WTC11 (cell line): ENCODE data around the gene SENP3. TPM values are rescaled to one million over a fixed set of nuclear protein-coding genes. Genes with fewer than 3 reads are reported as not detected.

Source experiments
- ATAC-seq: fragments of 200-7000 bp; cut with Tn5 transposase; 2 replicates; pipeline ENCODE4 v1.10.0; 2021; ENCODE audit warnings: mild to moderate bottlenecking, moderate library complexity
- CTCF ChIA-PET: fragments of 300-600 bp; sonication (Branson Sonifier 250); formaldehyde crosslinking; loops from one replicate; lab custom pipeline; 2021; ENCODE audit warnings: antibody characterized with exemption; lab: Charles Lee
- POLR2A ChIA-PET: fragments of 350-600 bp; sonication (Branson Sonifier 250); formaldehyde crosslinking; loops from one replicate; lab custom pipeline; 2021; ENCODE audit warnings: antibody characterized with exemption; lab: Charles Lee
- DNase-seq: peaks from one replicate; pipeline ENCODE4 v3.0.0; 2021; ENCODE audit warnings: low spot score
- H3K27ac Mint-ChIP-seq: 2 replicates; pipeline ENCODE4 v1.8.0; 2021; ENCODE audit warnings: mixed read lengths
- H3K27me3 Mint-ChIP-seq: 2 replicates; pipeline ENCODE4 v1.8.0; 2021; ENCODE audit warnings: low read depth, mild to moderate bottlenecking, moderate library complexity, mixed read lengths
- H3K36me3 Mint-ChIP-seq: 2 replicates; pipeline ENCODE4 v1.8.0; 2021; ENCODE audit warnings: mixed read lengths
- H3K4me1 Mint-ChIP-seq: 2 replicates; pipeline ENCODE4 v1.8.0; 2022; ENCODE audit warnings: mixed read lengths
- H3K4me3 Mint-ChIP-seq: 2 replicates; pipeline ENCODE4 v1.8.0; 2021; ENCODE audit warnings: mild to moderate bottlenecking, moderate library complexity, mixed read lengths
- H3K9me3 Mint-ChIP-seq: 2 replicates; pipeline ENCODE4 v1.8.0; 2021; ENCODE audit warnings: mixed read lengths
- AFF4 ChIP-seq: sonication (generic); formaldehyde crosslinking; IDR thresholded peaks from 2 replicates; pipeline ENCODE4 v1.8.1; 2023; ENCODE audit warnings: mild to moderate bottlenecking, missing genetic modification reagents, borderline replicate concordance
- CDX4 ChIP-seq: fragments of 250-450 bp; sonication (Bioruptor Pico); IDR thresholded peaks from 2 replicates; pipeline ENCODE4 v1.9.0; 2021; ENCODE audit warnings: moderate library complexity, mild to moderate bottlenecking, inconsistent platforms, borderline replicate concordance
- CREB1 ChIP-seq: sonication (generic); formaldehyde crosslinking; IDR thresholded peaks from 2 replicates; pipeline ENCODE4 v1.8.0; 2023; ENCODE audit warnings: mild to moderate bottlenecking, missing genetic modification reagents
- E2F4 ChIP-seq: sonication (generic); formaldehyde crosslinking; IDR thresholded peaks from 2 replicates; pipeline ENCODE4 v1.8.1; 2022; ENCODE audit warnings: low read depth, mild to moderate bottlenecking, moderate library complexity, missing genetic modification reagents, borderline replicate concordance
- E2F5 ChIP-seq: sonication (generic); formaldehyde crosslinking; IDR thresholded peaks from 2 replicates; pipeline ENCODE4 v1.8.1; 2022; ENCODE audit warnings: mild to moderate bottlenecking, moderate library complexity, missing genetic modification reagents
- ETV6 ChIP-seq: sonication (generic); formaldehyde crosslinking; IDR thresholded peaks from 2 replicates; pipeline ENCODE4 v1.8.1; 2022; ENCODE audit warnings: mild to moderate bottlenecking, missing genetic modification reagents
- GRHL2 ChIP-seq: fragments of 250-450 bp; sonication (Bioruptor Pico); IDR thresholded peaks from 2 replicates; pipeline ENCODE4 v1.8.0; 2022; ENCODE audit warnings: mild to moderate bottlenecking, moderate library complexity; ENCODE audit not compliant: insufficient replicate concordance, severe bottlenecking
- GTF2I ChIP-seq: fragments of 250-450 bp; sonication (Bioruptor Pico); conservative IDR thresholded peaks from 2 replicates; pipeline ENCODE4 v1.4.0; 2021; ENCODE audit warnings: mild to moderate bottlenecking
- RORB ChIP-seq: fragments of 250-450 bp; sonication (Bioruptor Pico); IDR thresholded peaks from 2 replicates; pipeline ENCODE4 v1.9.0; 2021; ENCODE audit warnings: mild to moderate bottlenecking
- SP1 ChIP-seq: sonication (generic); formaldehyde crosslinking; conservative IDR thresholded peaks from 2 replicates; pipeline ENCODE4 v1.8.1; 2022; ENCODE audit warnings: missing genetic modification reagents
- TP53 ChIP-seq: sonication (generic); formaldehyde crosslinking; IDR thresholded peaks from 2 replicates; pipeline ENCODE4 v1.8.1; 2023; ENCODE audit warnings: mild to moderate bottlenecking, missing genetic modification reagents
- USF2 ChIP-seq: sonication (generic); formaldehyde crosslinking; IDR thresholded peaks from 2 replicates; pipeline ENCODE4 v1.8.1; 2023; ENCODE audit warnings: mild to moderate bottlenecking, missing genetic modification reagents, moderate library complexity
- ZBTB43 ChIP-seq: sonication (generic); formaldehyde crosslinking; IDR thresholded peaks from 2 replicates; pipeline ENCODE4 v1.8.1; 2023; ENCODE audit warnings: mild to moderate bottlenecking, missing genetic modification reagents
- ZNF317 ChIP-seq: sonication (generic); formaldehyde crosslinking; IDR thresholded peaks from 2 replicates; pipeline ENCODE4 v1.8.1; 2023; ENCODE audit warnings: low read depth, mild to moderate bottlenecking, moderate library complexity, missing genetic modification reagents, borderline replicate concordance
- total RNA-seq: library from RNA; stranded (reverse); gene quantifications from 3 replicates; pipeline ENCODE4 v1.2.3, GENCODE V29; 2021

SENP3 gene
- total RNA-seq, 1 experiment from 2014 or later = 85.4 TPM

- no peaks in the 10 kb centered on the region for H3K9me3 Mint-ChIP-seq
- H3K4me3 Mint-ChIP-seq = no peak overlapping the region
- POLR2A ChIA-PET = interaction anchor here (0.7 to 1.0 kb wide), 2 partner anchors 47 to 515 kb away, joined by 3 read pairs; no protein-coding TSS in a partner anchor
- H3K27ac Mint-ChIP-seq = no peak overlapping the region
- H3K4me1 Mint-ChIP-seq = no peaks in the 10 kb centered on the region
- CTCF ChIA-PET = interaction anchor here (0.8 to 4.4 kb wide), 10 partner anchors 9 to 157 kb away, joined by 3 to 81 read pairs (median 4); partner anchors contain the start of gene PLSCR3
- H3K36me3 Mint-ChIP-seq = peaks cover 44% of the 10 kb centered on the region
- DNase-seq (no peak), ATAC-seq (0 out of 2 replicates have a peak, but pooled peaks have one; percentile 30)
- H3K27me3 Mint-ChIP-seq = no peaks in the 10 kb centered on the region
- no peak for TF ChIP-seq ZNF317
Measured at GRCh38 chr17:7513850-7514419, 47.8 kb upstream of the SENP3 start.

- no peaks in the 10 kb centered on the region for H3K9me3 Mint-ChIP-seq
- TF ChIP-seq AFF4 (CRISPR knock-in tag) = no peak
- TF ChIP-seq RORB = no peak
- TF ChIP-seq ETV6 (CRISPR knock-in tag) = no peak
- TF ChIP-seq E2F4 (CRISPR knock-in tag) = no peak
- no peak for TF ChIP-seq CREB1 (CRISPR knock-in tag)
- no peak for TF ChIP-seq GRHL2 (CRISPR knock-in tag)
- no peak for TF ChIP-seq ZBTB43 (CRISPR knock-in tag)
- no peak for TF ChIP-seq TP53 (CRISPR knock-in tag)
- TF ChIP-seq E2F5 = no peak
- no peak for TF ChIP-seq SP1 (CRISPR knock-in tag)
- no peak for TF ChIP-seq USF2 (CRISPR knock-in tag)
- TF ChIP-seq CDX4 (CRISPR knock-in tag) = no peak
- TF ChIP-seq GTF2I = no peak
- 0 out of 2 replicates have a peak overlapping the region, but pooled peaks have one; percentile 34 for H3K27ac Mint-ChIP-seq
- H3K4me1 Mint-ChIP-seq = no peaks in the 10 kb centered on the region
- no peak for DNase-seq
- CTCF ChIA-PET = interaction anchor here (0.6 to 4.4 kb wide), 11 partner anchors 8 to 240 kb away, joined by 3 to 81 read pairs (median 3); partner anchors contain the start of genes PLSCR3 and TP53
- H3K27me3 Mint-ChIP-seq = no peaks in the 10 kb centered on the region
- ATAC-seq = no peak
- peaks cover 25% of the 10 kb centered on the region for H3K36me3 Mint-ChIP-seq
- H3K4me3 Mint-ChIP-seq = no peak overlapping the region
- POLR2A ChIA-PET = interaction anchor here (0.6 kb wide), 1 partner anchor 164 kb away, joined by 3 read pairs; no protein-coding TSS in a partner anchor
Measured at GRCh38 chr17:7515911-7516610, 45.7 kb upstream of the SENP3 start.
